Activated CD4-positive, alpha-beta T cell treated with anti-CD3 and anti-CD28 coated beads, Interleukin-2, amount 10 ng/mL, durations not matched to agents 24 days and 14 days (primary cell): ENCODE results near the gene ASIC1. TPM values are rescaled to one million over a fixed set of nuclear protein-coding genes. Genes with fewer than 3 reads are reported as not detected.
A peak's percentile ranks its signal among the peaks of the same experiment; 100 is the strongest.

ENCODE experiments used
- DNase-seq: peaks from one replicate; pipeline ENCODE4 v3.0.0; 2022
- H3K27ac Mint-ChIP-seq: one replicate; pipeline ENCODE4 v1.8.0; 2022; ENCODE audit warnings: mild to moderate bottlenecking, mixed read lengths
- H3K27me3 Mint-ChIP-seq: one replicate; pipeline ENCODE4 v1.8.0; 2022; ENCODE audit warnings: mixed read lengths
- H3K36me3 Mint-ChIP-seq: one replicate; pipeline ENCODE4 v1.8.0; 2022; ENCODE audit warnings: low read depth, mild to moderate bottlenecking, mixed read lengths
- H3K4me1 Mint-ChIP-seq: one replicate; pipeline ENCODE4 v1.8.0; 2021; ENCODE audit warnings: mixed read lengths
- H3K4me3 Mint-ChIP-seq: one replicate; pipeline ENCODE4 v1.8.0; 2022; ENCODE audit warnings: mild to moderate bottlenecking, moderate library complexity, mixed read lengths
- H3K9me3 Mint-ChIP-seq: one replicate; pipeline ENCODE4 v1.8.0; 2021; ENCODE audit warnings: mixed read lengths
- intact Hi-C: fragments of 100-400 bp; cut with micrococcal nuclease; formaldehyde crosslinking; loops from one replicate; pipeline ENCODE4 v1.15.1; 2023
- total RNA-seq: library from RNA; stranded (reverse); gene quantifications from 2 replicates; pipeline ENCODE4 v1.2.3, GENCODE V29; 2022

Gene ASIC1
- 17.6 and 19.7 TPM in 2 replicates for total RNA-seq

- Mint-ChIP-seq H3K36me3 (peaks cover 6% of the 10 kb centered on the region), H3K4me1 (peaks cover 44% of the 10 kb centered on the region), H3K4me3 (peak within 1 kb of the TSS; percentile 90), H3K27me3 (peaks cover 32% of the 10 kb centered on the region), H3K27ac (peak within 1 kb of the TSS; percentile 73), H3K9me3 (no peaks in the 10 kb centered on the region)
- peak; percentile 85 for DNase-seq
- intact Hi-C loops, result loop anchor here (1.0 kb wide), 2 partner anchors 18 to 90 kb away; no protein-coding TSS in a partner anchor
Measured at GRCh38 chr12:50057000-50057841, at the start of gene ASIC1. Gene ASIC1, plus strand, starts transcription at chr12:50057596. Its CDS starts 1,171 bp downstream, at chr12:50058767.

- Mint-ChIP-seq H3K27ac (peak overlapping the region; percentile 63), H3K4me1 (peaks cover 16% of the 10 kb centered on the region), H3K36me3 (peaks cover 30% of the 10 kb centered on the region), H3K4me3 (no peak overlapping the region), H3K27me3 (no peaks in the 10 kb centered on the region), H3K9me3 (no peaks in the 10 kb centered on the region)
- DNase-seq, result no peak
- intact Hi-C loops, result no loop called here
Measured at GRCh38 chr12:50013361-50014147, 43.8 kb upstream of the ASIC1 start.

- H3K4me1 Mint-ChIP-seq, result peaks cover 22% of the 10 kb centered on the region
- intact Hi-C loops, result no loop called here
- H3K36me3 Mint-ChIP-seq, result peaks cover 33% of the 10 kb centered on the region
- no peak overlapping the region for H3K4me3 Mint-ChIP-seq
- no peak for DNase-seq
- H3K9me3 Mint-ChIP-seq, result no peaks in the 10 kb centered on the region
- no peak overlapping the region for H3K27ac Mint-ChIP-seq
- H3K27me3 Mint-ChIP-seq, result no peaks in the 10 kb centered on the region
Measured at GRCh38 chr12:50014342-50014741, 43.1 kb upstream of the ASIC1 start.

- H3K27ac Mint-ChIP-seq, result no peak overlapping the region
- peaks cover 30% of the 10 kb centered on the region for H3K36me3 Mint-ChIP-seq
- H3K4me3 Mint-ChIP-seq, result no peak overlapping the region
- H3K27me3 Mint-ChIP-seq, result no peaks in the 10 kb centered on the region
- no peak for DNase-seq
- no peaks in the 10 kb centered on the region for H3K9me3 Mint-ChIP-seq
- H3K4me1 Mint-ChIP-seq, result peaks cover 31% of the 10 kb centered on the region
- intact Hi-C loops, result no loop called here
Measured at GRCh38 chr12:50016501-50017475, 40.6 kb upstream of the ASIC1 start.

- no peak for DNase-seq
- Mint-ChIP-seq H3K9me3 (no peaks in the 10 kb centered on the region), H3K4me3 (no peak overlapping the region), H3K4me1 (peaks cover 33% of the 10 kb centered on the region), H3K27ac (no peak overlapping the region), H3K36me3 (peaks cover 31% of the 10 kb centered on the region), H3K27me3 (no peaks in the 10 kb centered on the region)
- intact Hi-C loops, result no loop called here
Measured at GRCh38 chr12:50017641-50018040, 39.8 kb upstream of the ASIC1 start.

- Mint-ChIP-seq H3K4me1 (peaks cover 37% of the 10 kb centered on the region), H3K9me3 (no peaks in the 10 kb centered on the region)
Measured at GRCh38 chr12:50018154-50018553, 39.2 kb upstream of the ASIC1 start.

GRCh38 chr12:50018968-50019367 is 38.4 kb upstream of the ASIC1 start:
- DNase-seq, result no peak
- Mint-ChIP-seq H3K4me3 (no peak overlapping the region), H3K4me1 (peaks cover 37% of the 10 kb centered on the region), H3K36me3 (peaks cover 30% of the 10 kb centered on the region), H3K9me3 (no peaks in the 10 kb centered on the region), H3K27me3 (no peaks in the 10 kb centered on the region), H3K27ac (peak overlapping the region; percentile 14)
- intact Hi-C loops, result no loop called here

More at GRCh38 chr12:50018154-50018553, 39.2 kb upstream of the ASIC1 start:
- DNase-seq, result no peak
- Mint-ChIP-seq H3K4me3 (no peak overlapping the region), H3K36me3 (peaks cover 35% of the 10 kb centered on the region), H3K27me3 (no peaks in the 10 kb centered on the region), H3K27ac (no peak overlapping the region)
- intact Hi-C loops, result no loop called here

- Mint-ChIP-seq H3K4me3 (no peak overlapping the region), H3K4me1 (peaks cover 40% of the 10 kb centered on the region), H3K27me3 (no peaks in the 10 kb centered on the region), H3K9me3 (no peaks in the 10 kb centered on the region), H3K36me3 (peaks cover 27% of the 10 kb centered on the region), H3K27ac (no peak overlapping the region)
- intact Hi-C loops, result no loop called here
- DNase-seq, result no peak
Measured at GRCh38 chr12:50019524-50019923, 37.9 kb upstream of the ASIC1 start.

- Mint-ChIP-seq H3K27ac (no peak overlapping the region), H3K27me3 (no peaks in the 10 kb centered on the region), H3K4me3 (no peak overlapping the region), H3K4me1 (peaks cover 45% of the 10 kb centered on the region), H3K36me3 (peaks cover 25% of the 10 kb centered on the region), H3K9me3 (peaks cover 3% of the 10 kb centered on the region)
- DNase-seq, result no peak
- intact Hi-C loops, result no loop called here
Measured at GRCh38 chr12:50021031-50021430, 36.4 kb upstream of the ASIC1 start.

GRCh38 chr12:50022903-50023302 is 34.5 kb upstream of the ASIC1 start:
- intact Hi-C loops, result no loop called here
- H3K27me3 Mint-ChIP-seq, result no peaks in the 10 kb centered on the region
- peaks cover 21% of the 10 kb centered on the region for H3K36me3 Mint-ChIP-seq
- no peak overlapping the region for H3K27ac Mint-ChIP-seq
- H3K9me3 Mint-ChIP-seq, result peaks cover 3% of the 10 kb centered on the region
- H3K4me3 Mint-ChIP-seq, result no peak overlapping the region
- DNase-seq, result no peak
- peaks cover 47% of the 10 kb centered on the region for H3K4me1 Mint-ChIP-seq

GRCh38 chr12:50024227-50024626 is 33.2 kb upstream of the ASIC1 start:
- peaks cover 40% of the 10 kb centered on the region for H3K4me1 Mint-ChIP-seq
- no peak for DNase-seq
- H3K36me3 Mint-ChIP-seq, result peaks cover 18% of the 10 kb centered on the region
- H3K4me3 Mint-ChIP-seq, result peak overlapping the region; percentile 93
- peak overlapping the region; percentile 96 for H3K27ac Mint-ChIP-seq
- H3K9me3 Mint-ChIP-seq, result peaks cover 3% of the 10 kb centered on the region
- intact Hi-C loops, result no loop called here
- no peaks in the 10 kb centered on the region for H3K27me3 Mint-ChIP-seq

GRCh38 chr12:50024805-50025186 is 32.6 kb upstream of the ASIC1 start:
- Mint-ChIP-seq H3K4me1 (peaks cover 39% of the 10 kb centered on the region), H3K27me3 (no peaks in the 10 kb centered on the region), H3K4me3 (peak overlapping the region; percentile 93), H3K9me3 (peaks cover 3% of the 10 kb centered on the region), H3K36me3 (peaks cover 18% of the 10 kb centered on the region), H3K27ac (peak overlapping the region; percentile 96)
- intact Hi-C loops, result loop anchor here (1.0 kb wide), 1 partner anchor 88 kb away; the partner anchor contains the start of gene COX14
- DNase-seq, result no peak
